KMS-11 (cell line): Measurements from ENCODE around the gene LPP.

Experiments
- H2AFZ ChIP-seq: fragments of 200-600 bp; sonication (generic); 2 replicates; pipeline ENCODE4 v1.6.1; 2016; ENCODE audit warnings: antibody characterized with exemption, mixed run types, low read depth
- H3K27ac ChIP-seq: fragments of 200-600 bp; sonication (generic); 2 replicates; pipeline ENCODE4 v1.6.1; 2016; ENCODE audit warnings: mild to moderate bottlenecking, mixed run types
- H3K27me3 ChIP-seq: fragments of 200-600 bp; sonication (generic); 2 replicates; pipeline ENCODE4 v1.6.1; 2017; ENCODE audit warnings: mild to moderate bottlenecking, low read depth, mixed run types, moderate library complexity; ENCODE audit not compliant: insufficient read depth
- H3K36me3 ChIP-seq: fragments of 200-600 bp; sonication (generic); 2 replicates; pipeline ENCODE4 v1.6.1; 2017; ENCODE audit warnings: mild to moderate bottlenecking, mixed run types; ENCODE audit not compliant: insufficient read depth
- H3K4me1 ChIP-seq: fragments of 200-600 bp; sonication (generic); 2 replicates; pipeline ENCODE4 v1.6.1; 2016; ENCODE audit warnings: mild to moderate bottlenecking, low read depth, mixed run types; ENCODE audit not compliant: poor library complexity, severe bottlenecking
- H3K4me2 ChIP-seq: fragments of 200-600 bp; sonication (generic); 2 replicates; pipeline ENCODE4 v1.7.0; 2016; ENCODE audit warnings: mild to moderate bottlenecking, mixed run types
- H3K4me3 ChIP-seq: fragments of 200-600 bp; sonication (generic); IDR thresholded peaks from 2 replicates; pipeline ENCODE4 v1.6.1; 2017; ENCODE audit warnings: low read depth, low read length, mixed read lengths; ENCODE audit not compliant: insufficient read depth
- H3K79me2 ChIP-seq: fragments of 200-600 bp; sonication (generic); 2 replicates; pipeline ENCODE4 v1.6.1; 2016; ENCODE audit warnings: low read depth, mixed run types; ENCODE audit not compliant: insufficient read depth
- H3K9ac ChIP-seq: fragments of 200-600 bp; sonication (generic); 2 replicates; pipeline ENCODE4 v1.6.1; 2016; ENCODE audit warnings: mild to moderate bottlenecking, mixed run types
- H4K20me1 ChIP-seq: fragments of 200-600 bp; sonication (generic); 2 replicates; pipeline ENCODE4 v1.6.1; 2016; ENCODE audit warnings: mild to moderate bottlenecking, mixed run types; ENCODE audit not compliant: insufficient read depth
- TF ChIP-seq, protein P1 (sequence below): fragments of 200-600 bp; sonication (generic); conservative IDR thresholded peaks from 2 replicates; pipeline ENCODE4 v1.6.1; 2017; ENCODE audit warnings: low read depth, mild to moderate bottlenecking, antibody characterized with exemption, low read length, moderate library complexity, mixed read lengths

Gene LPP

DNA sequence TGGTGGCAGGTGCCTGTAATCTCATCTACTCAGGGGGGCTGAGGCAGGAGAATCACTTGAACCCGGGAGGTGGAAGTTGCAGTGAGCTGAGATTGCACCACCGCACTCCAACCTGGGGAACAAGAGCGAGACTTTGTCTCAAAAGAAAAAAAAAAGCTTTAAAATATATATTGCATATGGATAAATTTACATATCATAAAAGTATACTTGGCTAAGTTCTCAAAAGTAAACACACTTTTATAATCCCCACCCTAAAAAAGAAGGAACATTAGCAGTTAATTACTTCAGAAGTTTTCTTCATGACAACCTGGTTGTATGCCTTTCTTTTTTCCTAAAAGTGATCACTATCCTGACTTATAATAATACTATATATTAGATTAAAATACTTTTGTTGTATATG is 648.7 kb downstream of the LPP start:
- H3K4me2 ChIP-seq, result no peak overlapping the region
- no peak overlapping the region for H3K27ac ChIP-seq
- H2AFZ ChIP-seq, result no peak overlapping the region
- H3K79me2 ChIP-seq, result no peaks in the 10 kb centered on the region
- H3K36me3 ChIP-seq, result no peaks in the 10 kb centered on the region
- TF ChIP-seq, protein P1, sequence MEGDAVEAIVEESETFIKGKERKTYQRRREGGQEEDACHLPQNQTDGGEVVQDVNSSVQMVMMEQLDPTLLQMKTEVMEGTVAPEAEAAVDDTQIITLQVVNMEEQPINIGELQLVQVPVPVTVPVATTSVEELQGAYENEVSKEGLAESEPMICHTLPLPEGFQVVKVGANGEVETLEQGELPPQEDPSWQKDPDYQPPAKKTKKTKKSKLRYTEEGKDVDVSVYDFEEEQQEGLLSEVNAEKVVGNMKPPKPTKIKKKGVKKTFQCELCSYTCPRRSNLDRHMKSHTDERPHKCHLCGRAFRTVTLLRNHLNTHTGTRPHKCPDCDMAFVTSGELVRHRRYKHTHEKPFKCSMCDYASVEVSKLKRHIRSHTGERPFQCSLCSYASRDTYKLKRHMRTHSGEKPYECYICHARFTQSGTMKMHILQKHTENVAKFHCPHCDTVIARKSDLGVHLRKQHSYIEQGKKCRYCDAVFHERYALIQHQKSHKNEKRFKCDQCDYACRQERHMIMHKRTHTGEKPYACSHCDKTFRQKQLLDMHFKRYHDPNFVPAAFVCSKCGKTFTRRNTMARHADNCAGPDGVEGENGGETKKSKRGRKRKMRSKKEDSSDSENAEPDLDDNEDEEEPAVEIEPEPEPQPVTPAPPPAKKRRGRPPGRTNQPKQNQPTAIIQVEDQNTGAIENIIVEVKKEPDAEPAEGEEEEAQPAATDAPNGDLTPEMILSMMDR, result no peak
- no peak overlapping the region for H3K9ac ChIP-seq
- H4K20me1 ChIP-seq, result no peaks in the 10 kb centered on the region
- no peak overlapping the region for H3K4me3 ChIP-seq
- no peaks in the 10 kb centered on the region for H3K4me1 ChIP-seq
- no peaks in the 10 kb centered on the region for H3K27me3 ChIP-seq

DNA sequence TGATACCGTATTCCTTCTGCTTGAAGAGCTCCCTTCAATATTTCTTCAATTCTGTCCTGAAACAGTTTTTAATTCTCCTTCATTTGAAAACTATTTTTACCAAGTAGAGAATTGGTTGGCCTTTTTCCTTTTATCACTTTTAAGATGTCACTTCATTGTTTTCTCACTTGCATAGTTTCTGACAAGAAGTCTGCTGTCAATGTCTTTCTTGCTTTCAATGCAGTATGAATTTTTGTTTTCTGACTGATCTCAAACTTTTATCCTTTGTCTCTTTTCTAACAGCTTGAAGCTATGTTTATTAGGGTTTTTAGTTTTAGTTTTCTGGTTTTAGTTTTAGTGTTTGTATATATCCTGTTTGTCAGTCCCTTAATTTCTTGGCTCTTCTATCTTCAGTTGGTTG is 653.0 kb downstream of the LPP start:
- H4K20me1 ChIP-seq, result no peaks in the 10 kb centered on the region
- H2AFZ ChIP-seq, result no peak overlapping the region
- TF ChIP-seq, protein P1, result no peak
- H3K36me3 ChIP-seq, result no peaks in the 10 kb centered on the region
- no peak overlapping the region for H3K4me3 ChIP-seq
- no peak overlapping the region for H3K27ac ChIP-seq
- H3K9ac ChIP-seq, result no peak overlapping the region
- no peaks in the 10 kb centered on the region for H3K4me1 ChIP-seq
- H3K27me3 ChIP-seq, result no peaks in the 10 kb centered on the region
- H3K79me2 ChIP-seq, result no peaks in the 10 kb centered on the region
- no peak overlapping the region for H3K4me2 ChIP-seq

DNA sequence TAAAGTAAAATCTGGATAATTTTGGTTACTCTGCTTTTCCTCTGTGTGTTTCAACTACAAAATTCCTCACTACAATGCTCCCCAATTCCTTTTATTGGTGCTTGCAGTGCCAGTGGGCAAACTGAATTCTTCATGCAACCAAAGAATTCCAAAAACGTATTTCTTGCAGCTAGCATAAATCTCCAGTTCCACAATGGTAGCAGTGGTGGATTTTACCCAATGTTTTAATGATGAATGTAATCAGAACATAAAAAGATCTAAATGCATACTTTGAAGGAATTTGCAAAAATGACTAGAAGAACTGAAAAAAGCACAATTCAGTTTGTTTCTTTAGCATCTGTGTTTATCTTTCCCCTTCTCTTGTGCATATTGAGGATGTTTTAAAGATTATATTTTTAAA is 658.2 kb downstream of the LPP start:
- no peak overlapping the region for H3K9ac ChIP-seq
- no peak overlapping the region for H2AFZ ChIP-seq
- no peak overlapping the region for H3K4me2 ChIP-seq
- H3K79me2 ChIP-seq, result no peaks in the 10 kb centered on the region
- TF ChIP-seq, protein P1, result no peak
- no peaks in the 10 kb centered on the region for H4K20me1 ChIP-seq
- H3K4me1 ChIP-seq, result no peaks in the 10 kb centered on the region
- H3K36me3 ChIP-seq, result no peaks in the 10 kb centered on the region
- H3K4me3 ChIP-seq, result no peak overlapping the region
- no peak overlapping the region for H3K27ac ChIP-seq
- no peaks in the 10 kb centered on the region for H3K27me3 ChIP-seq

DNA sequence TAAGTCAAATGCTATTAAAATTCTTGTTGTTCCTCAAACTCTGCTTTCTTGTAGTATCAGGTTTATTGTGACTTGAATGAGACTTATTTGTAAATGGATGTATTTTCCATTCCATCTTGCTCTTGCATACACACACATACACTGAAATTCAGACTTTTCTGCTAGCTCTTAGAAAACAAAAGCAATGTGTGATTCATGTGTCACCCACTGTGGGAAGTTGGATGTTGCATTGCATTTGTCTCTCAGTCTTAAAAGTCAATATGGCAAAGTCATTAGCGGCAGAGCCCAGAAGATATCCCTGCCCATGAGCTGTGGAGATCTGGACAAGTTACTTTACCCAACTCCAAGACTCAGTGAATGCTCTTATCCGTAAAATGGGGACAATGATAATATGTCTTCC is 660.6 kb downstream of the LPP start:
- Histone ChIP-seq H4K20me1 (no peaks in the 10 kb centered on the region), H3K27ac (no peak overlapping the region), H3K79me2 (no peaks in the 10 kb centered on the region), H2AFZ (no peak overlapping the region), H3K36me3 (no peaks in the 10 kb centered on the region), H3K9ac (no peak overlapping the region), H3K27me3 (no peaks in the 10 kb centered on the region), H3K4me1 (no peaks in the 10 kb centered on the region), H3K4me3 (no peak overlapping the region), H3K4me2 (no peak overlapping the region)
- TF ChIP-seq, protein P1, result no peak
